HG03457 (cell line): ENCODE data around the gene ZNF28.
"Not testable (repeated sequence)": the region's sequence is repeated elsewhere in the genome, so short reads cannot be mapped to it uniquely, and the experiment has no call there.

Source experiments
- ATAC-seq: cut with Tn5 transposase; IDR thresholded peaks from one replicate; pipeline ENCODE4 v1.9.1; 2021; ENCODE audit warnings: moderate number of reproducible peaks; ENCODE audit not compliant: unreplicated experiment

Gene ZNF28

DNA sequence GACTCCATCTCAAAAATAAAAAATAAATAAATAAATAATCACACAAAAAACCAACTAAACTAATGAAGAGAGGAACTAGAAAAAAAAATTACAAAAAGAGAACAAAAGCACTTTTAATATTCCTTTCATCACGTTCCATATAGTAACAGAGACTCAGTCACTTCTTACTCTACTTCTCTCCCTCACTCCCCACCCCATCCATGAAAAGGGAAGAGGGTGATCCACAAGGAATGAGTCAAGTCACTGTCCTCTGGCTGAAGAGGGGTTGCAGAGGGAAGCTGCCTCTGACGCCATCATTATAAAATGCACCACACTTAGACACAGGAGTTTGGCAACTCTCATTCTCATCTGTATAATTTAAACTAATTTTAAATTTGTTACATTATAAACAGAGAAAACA lies 38.6 kb downstream of the ZNF28 start:
- ATAC-seq: not testable (repeated sequence)

DNA sequence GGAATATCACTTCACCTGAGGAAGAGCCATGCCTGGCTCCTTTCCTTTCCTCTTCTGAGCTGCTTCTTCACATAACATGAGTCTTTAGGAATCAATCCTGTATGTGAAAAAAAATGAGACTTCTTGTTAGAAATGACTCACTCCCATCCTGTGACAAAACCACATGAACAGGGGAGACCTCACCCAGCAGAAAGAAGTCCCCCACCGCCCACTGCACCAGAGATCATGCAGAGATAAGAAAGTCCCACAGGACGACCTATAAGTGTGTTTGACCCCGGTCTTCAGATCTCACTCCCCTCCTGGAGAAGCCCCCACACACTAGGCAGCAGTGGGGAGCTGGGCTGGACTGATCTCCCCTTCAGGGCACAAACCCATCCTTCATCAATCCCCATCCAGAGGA lies 42.6 kb downstream of the ZNF28 start:
- no peak for ATAC-seq

DNA sequence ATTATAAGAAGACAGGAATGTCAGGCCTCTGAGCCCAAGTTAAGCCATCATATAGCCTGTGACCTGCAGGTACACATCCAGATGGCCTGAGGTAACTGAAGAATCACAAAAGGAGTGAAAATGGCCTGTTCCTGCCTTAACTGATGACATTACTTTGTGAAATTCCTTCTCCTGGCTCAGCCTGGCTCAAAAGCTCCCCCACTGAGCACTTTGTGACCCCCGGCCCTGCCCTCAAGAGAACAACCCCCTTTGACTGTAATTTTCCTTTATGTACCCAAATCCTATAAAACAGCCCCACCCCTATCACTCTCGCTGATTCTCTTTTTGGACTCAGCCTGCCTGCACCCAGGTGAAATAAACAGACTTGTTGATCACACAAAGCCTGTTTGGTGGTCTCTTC lies 65.0 kb downstream of the ZNF28 start:
- ATAC-seq: not testable (repeated sequence)

DNA sequence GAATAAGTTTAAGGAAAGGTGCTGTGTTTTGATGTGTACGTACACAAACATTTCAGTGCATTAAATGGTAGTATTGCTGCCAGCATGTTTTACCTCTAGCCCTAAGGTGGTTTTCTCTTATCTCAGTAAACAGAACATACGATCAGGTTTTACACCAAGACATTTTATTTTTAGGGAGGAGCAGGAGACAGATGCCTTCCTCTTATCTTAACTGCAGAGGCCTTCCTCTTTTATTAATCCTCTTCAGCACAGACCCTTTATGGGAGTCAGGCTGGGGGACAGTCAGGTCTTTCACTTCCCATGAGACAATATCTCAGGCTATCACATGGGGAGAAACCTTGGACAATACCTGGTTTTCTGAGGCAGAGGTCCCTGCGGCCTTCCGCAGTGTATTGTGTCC lies 71.7 kb downstream of the ZNF28 start:
- no peak for ATAC-seq

DNA sequence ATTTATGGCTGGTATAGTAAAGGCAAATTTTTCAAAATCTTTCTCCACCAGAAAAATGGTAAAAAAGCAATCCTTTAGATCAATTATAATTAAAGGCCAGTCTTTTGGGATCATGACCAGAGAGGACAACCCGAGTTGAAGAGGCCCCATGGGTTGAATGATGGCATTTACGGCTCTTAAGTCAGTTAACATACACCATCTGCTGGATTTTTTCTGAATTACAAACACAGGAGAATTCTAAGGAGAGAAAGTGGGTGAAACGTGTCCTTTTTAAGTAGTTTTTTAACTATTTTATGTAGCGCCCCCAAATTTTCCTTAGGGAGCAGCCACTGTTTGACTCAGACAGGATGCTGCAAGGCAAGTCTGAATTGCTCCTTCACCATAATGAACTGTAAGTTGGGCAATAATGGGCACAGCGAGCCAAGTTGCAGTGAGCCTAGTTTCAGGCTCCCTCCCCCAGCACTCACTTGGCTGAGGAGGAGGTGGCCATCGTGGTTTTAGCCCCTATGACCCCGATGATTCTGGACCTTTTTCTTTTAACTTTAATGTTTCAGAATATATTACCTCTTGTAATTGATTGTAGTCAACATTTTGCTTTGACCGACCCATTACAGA lies 73.0 kb downstream of the ZNF28 start:
- no peak for ATAC-seq
